ENCODE data around the gene ZNF333.

Gene ZNF333

DNA sequence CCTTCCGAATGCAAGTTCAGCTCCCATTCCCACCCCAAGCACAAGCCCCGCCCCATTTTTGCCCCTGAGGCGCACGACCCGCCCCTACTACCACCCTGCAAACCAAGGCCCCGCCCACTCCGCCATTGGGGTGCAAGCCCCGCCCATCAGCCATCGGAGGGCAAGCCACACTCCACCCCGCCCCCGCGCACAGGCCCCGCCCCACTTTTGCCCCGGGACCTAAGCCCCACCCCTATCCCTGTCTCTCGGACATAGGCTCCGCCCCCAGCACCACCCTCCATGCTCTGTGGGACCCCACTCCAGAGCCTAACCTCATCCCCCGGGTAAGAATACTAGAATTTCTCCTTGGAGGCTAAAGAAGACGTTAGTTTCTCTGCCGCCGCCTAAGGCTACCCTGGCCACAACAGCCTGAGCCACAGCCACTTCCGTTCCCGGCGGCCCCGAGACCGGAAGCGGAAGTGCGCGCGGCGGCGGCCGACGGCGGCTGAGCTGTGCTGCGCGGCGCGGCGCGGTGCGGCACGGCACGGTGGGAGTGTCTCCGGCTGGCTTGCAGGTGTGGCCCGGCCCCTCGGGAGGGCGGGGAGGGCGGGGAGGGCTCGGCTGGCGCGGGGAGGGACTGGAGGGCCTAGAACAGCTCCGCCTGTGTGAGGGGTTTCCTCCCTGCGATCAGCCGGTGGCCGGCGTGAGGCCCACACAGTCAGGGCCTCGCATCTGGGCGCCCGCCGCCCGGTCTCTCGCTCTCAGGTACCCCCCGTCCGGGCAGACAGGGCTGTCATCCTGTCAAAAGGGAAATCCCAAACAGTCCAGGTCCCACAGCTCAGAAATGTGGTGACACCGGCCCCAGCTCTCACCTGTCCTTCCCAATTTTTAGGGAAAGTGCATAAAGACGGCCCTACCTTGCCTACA, at the start of gene ZNF333:
TSS of gene ZNF333 (plus strand) at position 451 of the 906 bp plus-strand sequence. CDS start 3,444 bp downstream, outside the sequence.
- peak; percentile 92 for DNase-seq

DNA sequence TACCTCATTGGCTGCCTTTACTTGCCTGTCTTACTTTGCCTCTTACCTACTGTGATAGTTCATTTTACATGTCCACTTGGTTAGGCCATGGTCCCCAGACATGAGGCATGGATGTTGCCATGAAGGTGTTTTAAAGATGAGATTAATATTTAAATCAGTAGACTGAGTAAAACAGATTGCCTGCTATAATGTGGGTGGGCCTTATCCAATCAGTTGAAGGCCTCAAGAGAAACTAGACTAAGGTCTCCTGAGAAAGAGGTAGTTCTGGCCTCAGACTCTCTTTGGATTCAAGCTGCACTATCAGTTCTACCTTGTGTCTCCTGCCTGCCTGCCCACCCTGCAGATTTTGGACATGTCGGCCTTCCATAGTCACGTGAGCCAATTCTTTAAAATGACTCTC, 41.3 kb upstream of the ZNF333 start:
- DNase-seq = no peak

DNA sequence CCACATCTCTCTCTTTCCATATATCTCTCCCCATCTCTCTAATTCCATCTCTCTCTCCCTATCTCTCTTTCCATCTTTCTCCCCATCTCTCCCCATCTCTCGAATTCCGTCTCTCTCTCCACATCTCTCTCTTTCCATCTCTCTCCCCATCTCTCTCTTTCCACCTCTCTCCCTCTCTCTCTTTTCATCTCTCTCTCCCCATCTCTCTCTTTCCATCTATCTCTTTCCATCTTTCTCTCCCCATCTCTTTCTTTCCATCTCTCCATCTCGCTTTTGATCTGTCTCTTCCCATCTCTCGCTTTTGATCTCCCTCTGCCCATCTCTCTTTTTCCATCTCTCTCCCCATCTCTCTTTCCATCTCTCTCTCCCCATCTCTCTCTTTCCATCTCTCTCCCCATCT, 40.8 kb upstream of the ZNF333 start:
- DNase-seq = no peak

DNA sequence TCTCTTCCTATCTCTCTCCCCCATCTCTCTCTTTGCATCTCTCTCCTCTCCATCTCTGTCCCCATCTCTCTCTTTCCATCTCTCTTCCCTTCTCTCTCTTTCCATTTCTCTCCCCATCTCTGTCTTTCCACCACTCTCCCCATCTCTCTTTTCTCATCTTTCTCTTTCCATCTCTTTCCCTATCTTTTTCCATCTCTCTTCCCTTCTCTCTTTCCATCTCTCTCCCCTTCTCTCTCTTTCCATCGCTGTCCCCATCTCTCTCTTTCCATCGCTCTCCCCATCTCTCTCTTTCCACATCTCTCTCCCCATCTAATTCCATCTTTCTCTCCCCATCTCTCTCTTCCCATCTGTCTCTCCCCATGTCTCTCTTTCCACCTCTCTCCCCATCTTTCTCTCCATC, 39.7 kb upstream of the ZNF333 start:
- no peak for DNase-seq

DNA sequence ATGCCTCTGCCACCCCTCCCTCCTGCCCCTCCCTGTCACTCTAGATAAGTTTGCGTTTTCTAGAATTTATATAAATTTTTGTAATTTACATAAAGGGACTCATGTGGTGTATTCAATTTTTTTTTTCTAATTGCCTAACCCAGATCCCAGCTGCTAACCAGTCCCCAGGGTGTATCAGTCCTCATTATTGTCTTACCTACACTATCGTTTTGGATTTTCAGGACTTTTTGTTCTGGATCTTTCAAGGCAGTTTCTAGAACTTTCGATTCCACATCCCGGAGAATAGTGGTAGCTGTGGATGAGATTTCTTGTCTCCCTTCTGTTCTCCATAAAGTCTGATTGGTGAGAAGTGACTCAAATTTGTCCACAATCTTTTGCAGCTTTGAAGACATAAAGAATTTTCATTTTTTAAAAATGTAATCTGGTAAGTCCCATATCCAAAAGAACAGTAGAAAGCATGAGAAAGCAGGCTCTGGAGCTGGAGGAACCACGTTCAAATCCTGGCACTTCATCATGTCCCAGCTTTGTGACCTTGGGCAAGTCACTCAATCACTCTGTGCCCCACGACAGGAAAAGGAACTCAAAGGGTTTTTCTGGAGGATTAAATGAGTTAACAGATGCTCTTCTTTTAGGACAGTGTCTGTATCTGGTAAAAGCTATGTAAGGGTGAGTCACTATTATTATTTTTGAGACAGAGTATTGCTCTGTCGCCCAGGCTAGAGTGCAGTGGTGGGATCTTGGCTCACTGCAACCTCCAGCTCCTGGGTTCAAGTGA, 34.9 kb upstream of the ZNF333 start:
- DNase-seq = no peak

DNA sequence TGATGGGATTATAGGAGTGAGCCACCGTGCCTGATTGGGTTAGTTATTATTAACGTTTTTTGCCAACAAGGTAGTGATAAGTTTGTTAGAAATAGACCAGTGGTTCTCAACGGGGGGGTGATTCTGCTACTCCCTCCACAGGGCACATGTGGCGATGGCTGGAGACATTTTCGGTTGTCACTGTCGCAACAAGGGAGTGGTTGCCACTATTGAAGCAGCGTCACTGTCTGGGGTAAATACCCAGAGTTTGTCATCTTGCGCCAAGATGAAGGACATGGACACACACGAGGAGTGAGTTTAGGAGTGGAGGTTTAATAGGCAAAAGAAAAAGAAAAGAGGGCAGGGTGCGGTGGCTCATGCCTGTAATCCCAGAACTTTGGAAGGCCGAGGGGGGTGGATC, 34.1 kb upstream of the ZNF333 start:
- DNase-seq = no peak

DNA sequence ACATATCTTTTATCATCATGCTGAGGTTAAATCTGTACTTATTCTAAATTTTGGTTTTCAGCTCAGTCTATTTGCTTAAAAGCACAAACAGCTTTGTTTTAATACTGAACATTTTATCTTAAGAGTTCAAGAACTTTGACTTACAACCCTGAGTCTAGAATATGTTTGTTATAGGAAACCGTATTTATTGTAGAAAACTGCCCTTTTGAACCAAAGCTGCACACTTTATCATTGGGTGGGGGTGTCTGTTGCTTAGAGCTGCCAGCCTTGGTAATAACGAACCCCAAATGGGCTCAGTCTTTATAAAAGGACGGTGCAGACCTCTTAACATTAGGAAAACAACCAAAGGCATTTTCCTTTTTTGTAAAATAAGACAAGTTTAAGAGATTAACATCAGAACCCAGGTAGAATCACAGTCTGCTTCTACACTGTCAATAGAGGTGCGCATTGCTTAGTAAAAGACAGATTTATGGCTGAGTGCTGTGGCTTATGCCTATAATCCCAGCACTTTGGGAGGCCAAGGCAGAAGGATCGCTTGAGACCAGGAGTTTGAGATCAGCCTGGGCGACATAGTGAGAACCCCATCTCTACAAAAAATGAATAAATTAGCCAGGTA, 29.9 kb upstream of the ZNF333 start:
- no peak for DNase-seq

DNA sequence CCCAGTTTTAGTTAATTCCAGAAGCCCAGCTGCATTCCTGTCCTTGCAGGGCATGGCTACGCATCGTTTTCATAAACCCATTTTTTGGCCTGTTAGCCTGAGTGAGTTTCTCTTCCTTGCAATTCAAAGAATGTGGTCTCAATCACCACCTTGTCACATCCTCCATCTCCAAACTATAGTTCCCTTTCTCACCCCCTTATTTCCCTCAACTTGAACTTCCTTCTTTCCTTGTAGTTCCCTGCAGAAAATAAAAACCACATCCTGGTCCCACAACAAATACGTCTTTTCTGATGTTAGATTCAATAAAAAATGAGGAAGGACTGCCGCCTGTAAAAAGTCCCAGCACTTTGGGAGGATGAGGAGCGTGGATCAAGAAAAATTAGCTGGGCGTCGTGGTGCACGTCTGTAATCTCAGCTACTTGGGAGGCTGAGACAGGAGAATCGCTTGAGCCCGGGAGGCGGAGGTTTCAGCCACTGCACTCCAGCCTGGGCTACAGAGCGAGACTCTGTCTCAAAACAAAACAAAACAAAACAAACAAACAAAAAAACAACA, 28.4 kb upstream of the ZNF333 start:
- no peak for DNase-seq

DNA sequence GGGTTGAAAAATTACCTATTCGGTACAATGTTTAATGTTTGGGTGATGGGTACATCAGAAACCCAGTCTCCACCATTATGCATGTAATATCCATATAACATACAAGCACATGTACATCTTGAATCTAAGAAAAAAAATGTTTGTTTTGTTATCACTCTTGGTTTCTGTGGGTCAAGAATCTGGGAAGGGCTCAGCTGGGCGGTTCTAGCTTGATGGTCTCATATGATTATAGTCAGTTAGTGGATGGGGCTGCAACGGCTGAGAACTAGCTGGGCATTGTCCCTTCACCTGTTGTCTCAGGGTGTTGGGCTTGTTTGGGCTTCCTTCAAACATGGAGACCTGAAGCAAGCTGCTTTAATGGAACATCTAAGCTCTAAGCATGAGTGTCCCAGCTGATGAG, 19.9 kb upstream of the ZNF333 start:
- DNase-seq = no peak

DNA sequence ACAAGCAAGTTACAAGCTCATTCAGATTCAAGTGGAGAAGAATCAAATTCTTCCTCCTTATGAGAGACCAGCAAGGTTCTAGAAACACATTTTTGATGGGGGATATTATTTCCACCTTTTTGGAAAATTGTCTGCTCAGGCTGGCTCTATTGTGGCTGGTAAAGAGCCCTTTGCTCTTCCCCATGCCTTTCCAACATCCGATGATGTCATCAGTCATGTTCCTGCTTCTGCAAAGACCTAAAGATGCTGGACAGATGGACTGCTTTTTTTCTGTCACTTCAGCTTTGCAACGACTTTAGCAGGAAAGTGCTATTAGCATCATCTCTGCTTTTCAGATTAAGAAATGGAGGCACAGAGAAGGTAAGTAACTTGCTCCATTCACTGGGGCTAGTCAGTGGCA, 19.4 kb upstream of the ZNF333 start:
- no peak for DNase-seq

DNA sequence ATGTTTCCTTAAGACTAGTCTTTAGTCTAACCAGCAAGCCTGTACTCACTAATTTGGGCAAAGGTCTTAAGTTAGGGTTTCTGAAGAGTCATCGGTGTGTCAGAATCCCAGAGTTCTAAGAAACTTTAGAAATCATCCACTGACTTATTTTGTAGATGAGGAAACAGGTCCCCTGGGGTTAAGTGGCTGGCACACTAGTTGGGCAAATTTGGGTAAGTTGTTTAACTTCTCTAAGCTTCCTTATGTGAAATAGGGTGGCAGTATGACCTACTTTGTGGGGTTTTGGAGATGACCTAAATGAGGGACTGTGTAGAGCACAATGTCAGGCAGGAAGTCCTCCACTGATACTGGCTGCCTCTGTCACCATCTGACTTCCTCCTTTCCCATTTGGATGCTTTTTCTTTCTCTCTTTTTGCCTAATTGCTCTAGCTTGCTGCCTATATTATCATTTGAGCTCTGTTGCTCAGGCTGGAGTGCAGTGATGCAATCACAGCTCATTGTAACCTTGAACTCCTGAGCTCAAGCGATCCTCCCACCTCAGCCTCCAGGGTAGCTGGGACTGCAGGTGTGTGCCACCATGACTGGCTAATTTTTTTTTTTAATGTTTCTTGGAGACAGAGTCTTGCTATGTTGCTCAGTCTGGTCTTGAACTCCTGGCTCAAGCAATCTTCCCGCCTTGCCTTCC, 17.5 kb upstream of the ZNF333 start:
- DNase-seq = no peak

DNA sequence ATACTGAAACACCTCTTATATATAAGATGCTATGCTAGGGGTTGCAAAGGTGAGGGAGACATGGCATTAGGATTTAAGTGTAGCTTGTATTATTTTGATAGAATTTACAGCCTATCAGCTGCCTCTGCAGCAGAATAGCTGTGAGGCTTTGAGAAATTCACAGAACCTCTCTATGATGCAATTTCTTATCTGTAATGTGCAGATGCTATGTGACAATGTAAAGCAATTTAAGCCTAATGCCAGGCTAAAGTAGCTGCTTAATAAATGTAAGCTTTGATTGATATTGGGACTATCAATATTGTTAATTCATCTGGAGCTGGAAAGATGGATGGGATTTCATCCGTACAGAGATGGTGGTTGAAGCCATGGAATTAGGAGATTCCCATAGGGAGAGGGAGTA, 16.8 kb upstream of the ZNF333 start:
- DNase-seq = no peak

DNA sequence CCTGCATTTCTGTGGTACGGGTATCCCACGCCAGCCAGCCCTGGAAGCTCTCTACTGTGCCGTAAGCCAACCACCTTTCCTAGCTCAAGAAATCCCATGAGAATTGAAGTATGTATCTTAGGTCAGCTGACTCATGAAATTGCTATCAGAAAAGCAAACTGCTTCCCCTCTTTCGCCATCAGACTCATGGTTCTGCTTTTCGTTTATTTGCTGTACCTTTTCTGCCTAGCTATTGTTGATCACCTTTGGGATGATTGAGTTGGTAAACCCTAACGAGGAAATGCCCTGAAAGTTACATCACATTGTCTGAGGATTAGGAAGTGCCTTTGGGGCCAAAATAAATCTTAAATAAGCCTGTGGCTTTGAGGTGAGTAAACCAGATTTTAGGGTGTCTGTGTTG, 15.1 kb upstream of the ZNF333 start, which contains the start of gene ADGRE3:
TSS of gene ADGRE3 (minus strand) at position 81 of the 400 bp plus-strand sequence. CDS start at position 7, 74 bp downstream.
- no peak for DNase-seq

DNA sequence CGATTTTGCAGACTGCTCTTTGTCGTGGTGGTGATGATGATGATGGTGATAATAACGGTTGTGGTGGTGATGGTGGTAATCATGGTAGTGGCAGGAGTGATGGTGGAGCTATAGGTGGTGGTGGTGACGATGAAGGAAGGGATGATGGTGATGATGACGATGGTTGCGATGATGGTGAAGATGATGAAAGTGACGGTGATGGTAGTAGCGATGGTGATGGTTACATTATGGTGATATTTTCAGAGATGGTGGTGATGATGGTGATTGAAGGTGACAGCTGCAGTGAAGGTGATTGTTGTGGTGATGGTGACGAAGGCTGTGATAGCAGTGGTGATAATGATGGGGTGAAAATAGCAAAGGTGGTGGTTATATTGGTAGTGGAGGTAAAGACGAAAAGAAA, 13.1 kb upstream of the ZNF333 start:
- DNase-seq = no peak

DNA sequence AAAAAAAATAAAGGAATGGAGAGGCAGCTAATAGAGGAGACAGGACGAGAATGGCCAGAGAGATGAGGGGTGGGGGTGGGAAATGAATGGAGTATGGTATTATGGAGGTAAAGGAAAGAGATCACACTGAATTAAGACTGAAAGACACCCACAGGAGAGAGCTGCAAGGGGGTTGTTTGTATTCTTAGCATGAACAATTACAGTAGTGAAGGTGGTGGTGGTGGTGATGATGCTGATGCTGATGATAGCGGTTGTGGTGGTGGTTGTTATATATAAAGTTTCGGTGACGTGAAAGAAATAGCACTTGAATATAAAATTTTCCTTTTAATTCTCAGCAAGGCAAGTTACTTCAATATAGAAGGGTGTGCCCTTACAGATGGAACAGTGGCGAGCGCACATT, 12.4 kb upstream of the ZNF333 start:
- no peak for DNase-seq

DNA sequence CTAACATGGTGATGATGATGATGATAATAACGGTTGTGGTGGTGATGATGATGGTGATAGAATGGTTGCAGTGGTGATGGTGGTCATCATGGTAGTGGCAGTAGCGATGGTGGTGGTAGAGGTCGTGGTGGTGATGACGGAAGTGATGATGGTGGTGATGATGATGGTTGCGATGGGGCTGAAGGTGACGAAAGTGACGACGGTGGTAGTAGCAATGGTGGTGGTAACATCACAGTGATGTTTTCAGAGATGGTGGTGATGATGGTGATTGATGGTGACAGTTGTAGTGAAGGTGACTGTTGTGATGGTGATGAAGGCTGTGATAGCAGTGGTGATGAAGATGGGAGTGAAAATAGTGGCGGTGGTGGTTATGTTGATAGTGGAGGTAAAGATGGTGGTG, 11.6 kb upstream of the ZNF333 start:
- no peak for DNase-seq

DNA sequence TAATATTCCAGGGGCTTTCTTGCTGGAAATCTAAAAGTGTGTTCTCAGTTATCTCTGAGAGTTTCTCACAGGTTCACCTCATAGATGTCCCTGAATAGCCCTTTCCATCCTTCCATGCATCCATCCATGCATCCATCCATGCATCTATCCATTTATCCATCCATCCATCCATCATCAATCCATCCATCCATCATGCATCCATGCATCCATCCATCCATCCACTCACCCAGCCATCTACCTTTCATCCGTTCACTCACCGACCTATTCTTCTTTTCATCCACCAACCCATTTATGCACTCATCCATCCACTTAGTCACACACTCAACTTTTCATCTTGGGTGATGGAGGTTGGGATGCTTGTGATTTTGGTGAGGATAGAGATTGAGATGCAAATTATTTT, 7.8 kb upstream of the ZNF333 start:
- no peak for DNase-seq

DNA sequence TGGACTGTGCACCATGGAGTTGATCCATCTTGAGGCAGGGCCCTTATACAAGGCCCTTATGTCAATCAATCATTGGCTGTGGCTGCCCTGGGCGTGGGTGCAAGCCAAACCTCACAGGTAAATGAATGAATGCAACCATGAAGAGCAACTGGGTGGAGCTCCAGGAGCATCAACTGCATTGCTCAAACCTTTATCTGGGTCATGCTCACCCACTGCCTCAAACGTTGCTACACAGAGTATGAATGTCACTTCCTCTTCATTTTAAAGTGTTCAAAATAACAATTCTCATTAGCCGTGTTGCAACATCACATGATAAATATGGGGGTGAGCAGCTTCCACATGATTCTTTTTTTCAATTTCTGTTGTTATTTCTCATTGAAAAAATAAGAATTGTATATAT, 6.4 kb upstream of the ZNF333 start:
- no peak for DNase-seq

DNA sequence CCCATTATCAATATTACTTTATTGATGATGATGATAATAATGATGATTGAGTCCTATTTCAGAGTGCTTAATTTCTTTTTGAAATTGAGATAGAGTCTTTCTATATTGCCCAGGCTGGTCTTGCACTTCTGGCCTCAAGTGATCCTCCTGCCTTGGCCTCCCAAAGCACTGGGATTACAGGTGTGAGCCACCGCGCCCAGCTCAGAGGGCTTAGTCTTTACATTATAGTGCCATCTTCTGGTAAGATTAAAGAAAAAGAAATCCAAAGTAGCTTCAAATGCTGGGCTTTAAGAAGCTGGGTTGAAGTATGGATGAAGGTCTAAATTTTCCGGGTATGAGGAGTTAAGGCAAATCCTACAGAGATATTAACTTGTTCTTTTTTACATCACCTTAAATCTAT, 3.4 kb upstream of the ZNF333 start:
- DNase-seq = no peak

DNA sequence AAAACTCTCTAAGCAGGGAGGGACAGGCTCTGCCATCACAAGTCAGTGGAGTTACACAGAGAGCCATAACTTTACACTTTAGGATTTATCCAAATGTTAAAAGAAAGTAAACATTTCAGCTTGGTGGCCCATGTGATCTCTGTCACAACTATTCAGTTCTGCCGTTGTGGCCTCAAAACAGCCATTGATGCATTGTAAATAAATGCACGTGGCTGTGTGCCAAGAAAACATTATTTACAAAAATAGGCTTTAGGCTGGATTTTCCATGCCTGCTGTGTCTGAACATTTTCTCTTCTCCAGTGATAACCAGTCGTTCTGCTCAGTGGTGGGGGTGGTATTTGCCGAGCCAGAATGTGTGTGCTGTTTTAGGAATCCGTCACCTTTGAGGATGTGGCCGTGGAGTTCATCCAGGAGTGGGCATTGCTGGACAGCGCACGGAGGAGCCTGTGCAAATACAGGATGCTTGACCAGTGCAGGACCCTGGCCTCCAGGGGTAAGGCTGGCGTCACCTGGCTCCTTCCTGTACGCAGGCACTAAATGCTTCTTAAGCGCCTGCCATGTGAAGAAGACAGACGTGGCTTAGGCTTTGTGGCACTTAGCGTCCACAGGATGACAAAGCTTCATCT, 4.9 kb downstream of the ZNF333 start:
- no peak for DNase-seq

DNA sequence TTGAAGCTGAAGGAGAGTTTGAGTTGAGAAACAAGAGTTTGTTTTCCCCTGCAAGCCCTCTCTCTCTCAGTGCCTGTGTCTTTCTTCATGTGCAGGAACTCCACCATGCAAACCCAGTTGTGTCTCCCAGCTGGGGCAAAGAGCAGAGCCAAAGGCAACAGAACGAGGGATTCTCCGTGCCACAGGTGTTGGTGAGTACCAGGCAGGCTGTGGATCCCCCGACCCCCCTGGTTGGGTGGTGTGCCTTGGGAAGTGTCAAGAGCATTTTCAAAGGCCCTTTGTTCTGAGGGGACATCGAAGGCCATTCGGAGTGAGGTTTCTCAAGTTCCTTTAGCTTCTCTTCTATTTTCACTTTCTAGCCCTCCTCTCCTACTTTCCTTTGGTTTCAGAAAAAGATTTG, 5.6 kb downstream of the ZNF333 start:
- DNase-seq = no peak

DNA sequence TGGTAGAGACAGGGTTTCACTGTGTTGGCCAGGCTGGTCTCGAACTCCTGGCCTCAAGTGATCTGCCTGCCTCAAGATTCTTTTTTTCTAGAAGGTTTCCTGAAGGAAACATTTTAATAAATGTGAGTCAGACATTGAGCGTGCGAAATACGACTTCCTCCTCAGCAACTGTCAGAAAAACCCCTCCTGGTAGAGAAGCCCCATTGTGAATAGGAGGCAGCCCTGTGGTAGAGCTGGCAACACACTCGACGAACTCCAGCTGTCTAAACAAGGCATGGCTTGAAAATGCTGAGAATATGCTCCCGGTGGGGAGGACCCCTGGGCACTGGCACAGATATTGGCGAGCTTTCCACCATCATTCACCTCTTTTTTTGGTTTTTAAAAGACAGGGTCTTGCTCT, 9.8 kb downstream of the ZNF333 start:
- DNase-seq = no peak
